OCI-LY3 (cell line): Measurements from ENCODE around the gene MRPL55.

Source experiments
- EZH2phosphoT487 ChIP-seq: fragments of 200-600 bp; shearing (Covaris generic); IDR thresholded peaks from 2 replicates; pipeline ENCODE4 v1.6.1; 2018; ENCODE audit warnings: antibody characterized with exemption, mixed run types, low read depth
- TF ChIP-seq, protein P1 (sequence below): fragments of 200-600, 300-600 bp; sonication (generic); IDR thresholded peaks from 2 replicates; pipeline ENCODE4 v1.5.1; 2014; ENCODE audit warnings: antibody characterized with exemption, low read length, low read depth

DNA sequence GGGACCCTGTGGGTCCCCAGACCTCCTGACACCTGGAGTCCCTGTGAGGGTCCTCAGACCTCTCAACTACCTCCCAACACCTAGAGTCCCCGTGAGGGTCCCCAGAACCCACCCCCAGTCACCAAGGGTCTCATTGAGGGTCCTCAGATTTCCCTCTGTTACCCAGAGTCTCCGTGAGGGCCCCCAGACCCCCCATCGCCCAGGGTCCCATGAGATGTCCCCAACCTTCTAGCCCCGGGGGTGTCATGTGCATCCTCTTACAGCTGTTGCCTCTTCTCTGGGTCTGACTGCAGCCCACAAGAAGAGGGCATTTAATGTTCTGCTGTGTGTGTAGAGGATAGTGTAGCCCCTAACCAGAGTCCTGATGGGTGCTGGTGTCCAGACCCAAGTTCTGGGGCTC is 38.7 kb upstream of the MRPL55 start:
- TF ChIP-seq, protein P1, sequence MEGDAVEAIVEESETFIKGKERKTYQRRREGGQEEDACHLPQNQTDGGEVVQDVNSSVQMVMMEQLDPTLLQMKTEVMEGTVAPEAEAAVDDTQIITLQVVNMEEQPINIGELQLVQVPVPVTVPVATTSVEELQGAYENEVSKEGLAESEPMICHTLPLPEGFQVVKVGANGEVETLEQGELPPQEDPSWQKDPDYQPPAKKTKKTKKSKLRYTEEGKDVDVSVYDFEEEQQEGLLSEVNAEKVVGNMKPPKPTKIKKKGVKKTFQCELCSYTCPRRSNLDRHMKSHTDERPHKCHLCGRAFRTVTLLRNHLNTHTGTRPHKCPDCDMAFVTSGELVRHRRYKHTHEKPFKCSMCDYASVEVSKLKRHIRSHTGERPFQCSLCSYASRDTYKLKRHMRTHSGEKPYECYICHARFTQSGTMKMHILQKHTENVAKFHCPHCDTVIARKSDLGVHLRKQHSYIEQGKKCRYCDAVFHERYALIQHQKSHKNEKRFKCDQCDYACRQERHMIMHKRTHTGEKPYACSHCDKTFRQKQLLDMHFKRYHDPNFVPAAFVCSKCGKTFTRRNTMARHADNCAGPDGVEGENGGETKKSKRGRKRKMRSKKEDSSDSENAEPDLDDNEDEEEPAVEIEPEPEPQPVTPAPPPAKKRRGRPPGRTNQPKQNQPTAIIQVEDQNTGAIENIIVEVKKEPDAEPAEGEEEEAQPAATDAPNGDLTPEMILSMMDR, result no peak
- TF ChIP-seq EZH2phosphoT487, result no peak
